Amygdala (tissue), 56 donors: Measurements from ENCODE around the gene EEF1G.

ENCODE experiments used
- DNase-seq, 56 donors: peaks; one replicate each; lab custom pipeline; 2025; lab: John Stamatoyannopoulos, UW

Gene EEF1G

DNA sequence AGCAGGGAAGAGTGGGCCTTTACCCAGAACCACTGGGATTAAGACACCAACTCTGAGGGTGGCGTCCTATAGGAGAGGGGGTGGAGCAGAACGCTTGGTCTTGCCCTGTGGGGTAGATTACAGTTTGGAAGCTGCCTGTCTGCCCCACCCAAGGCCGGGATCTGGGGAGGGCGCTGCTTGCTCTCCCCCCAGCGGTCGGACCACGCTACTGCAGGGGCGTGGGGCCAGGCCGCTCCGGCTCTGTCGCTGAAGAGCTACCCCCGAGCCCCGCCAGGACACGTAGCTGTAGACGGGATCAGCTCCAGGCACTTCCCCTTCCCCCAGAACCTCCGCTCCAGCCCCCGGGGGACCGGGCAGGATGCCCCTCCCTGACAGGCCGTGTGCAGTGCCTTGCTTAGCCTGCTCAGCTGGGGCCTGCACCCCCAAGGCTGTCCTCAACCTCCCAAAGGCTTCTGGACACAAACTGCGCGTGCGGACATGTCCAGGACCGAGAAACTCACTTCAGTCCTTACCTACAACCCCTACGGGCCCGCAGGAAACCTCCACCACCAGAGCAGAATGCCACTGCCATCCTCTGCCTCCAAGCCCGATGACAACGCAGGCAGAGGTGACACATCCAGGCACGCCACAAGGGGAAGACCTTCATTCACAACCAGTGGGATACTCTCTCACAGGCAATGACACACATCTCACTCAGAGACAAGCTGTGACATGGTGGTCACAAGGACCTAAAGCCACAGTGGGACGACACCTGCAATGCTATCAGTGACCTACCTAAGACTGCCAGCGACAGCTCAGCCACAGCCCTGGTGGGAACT is 30.7 kb downstream of the EEF1G start:
- DNase-seq, result peak in 41 of 56 donors; percentile 20 to 75 (median 48)

DNA sequence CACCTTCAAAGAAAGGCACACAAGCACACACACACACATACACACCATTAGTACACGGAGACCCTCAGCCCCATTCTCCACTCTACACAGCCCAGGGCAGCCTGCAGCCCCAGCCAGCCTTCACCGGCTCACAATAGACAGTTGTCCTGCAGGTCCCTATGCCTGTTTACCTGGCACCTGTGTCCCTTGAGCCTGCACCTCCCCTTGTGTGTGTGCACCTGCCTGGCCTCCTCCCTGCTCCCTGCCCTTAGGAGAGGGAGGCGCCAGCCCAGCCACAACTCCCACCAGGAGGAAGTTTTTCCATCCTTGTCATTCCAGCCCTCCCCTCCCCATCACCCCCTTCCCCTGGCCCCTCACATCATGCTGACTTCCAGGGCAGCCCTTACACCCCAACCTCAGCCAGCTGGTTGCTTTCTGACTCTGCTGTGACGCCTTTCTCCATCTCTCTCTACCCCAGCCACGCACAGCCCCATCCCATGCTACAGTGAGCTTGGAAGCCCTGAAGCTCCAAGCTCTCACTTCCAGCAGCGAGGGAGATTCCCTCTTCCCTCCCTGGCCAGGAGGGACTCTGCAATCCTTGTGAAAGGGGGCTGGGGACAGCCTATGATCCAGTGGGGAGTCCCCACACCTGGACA is 31.5 kb downstream of the EEF1G start:
- no peak for DNase-seq

DNA sequence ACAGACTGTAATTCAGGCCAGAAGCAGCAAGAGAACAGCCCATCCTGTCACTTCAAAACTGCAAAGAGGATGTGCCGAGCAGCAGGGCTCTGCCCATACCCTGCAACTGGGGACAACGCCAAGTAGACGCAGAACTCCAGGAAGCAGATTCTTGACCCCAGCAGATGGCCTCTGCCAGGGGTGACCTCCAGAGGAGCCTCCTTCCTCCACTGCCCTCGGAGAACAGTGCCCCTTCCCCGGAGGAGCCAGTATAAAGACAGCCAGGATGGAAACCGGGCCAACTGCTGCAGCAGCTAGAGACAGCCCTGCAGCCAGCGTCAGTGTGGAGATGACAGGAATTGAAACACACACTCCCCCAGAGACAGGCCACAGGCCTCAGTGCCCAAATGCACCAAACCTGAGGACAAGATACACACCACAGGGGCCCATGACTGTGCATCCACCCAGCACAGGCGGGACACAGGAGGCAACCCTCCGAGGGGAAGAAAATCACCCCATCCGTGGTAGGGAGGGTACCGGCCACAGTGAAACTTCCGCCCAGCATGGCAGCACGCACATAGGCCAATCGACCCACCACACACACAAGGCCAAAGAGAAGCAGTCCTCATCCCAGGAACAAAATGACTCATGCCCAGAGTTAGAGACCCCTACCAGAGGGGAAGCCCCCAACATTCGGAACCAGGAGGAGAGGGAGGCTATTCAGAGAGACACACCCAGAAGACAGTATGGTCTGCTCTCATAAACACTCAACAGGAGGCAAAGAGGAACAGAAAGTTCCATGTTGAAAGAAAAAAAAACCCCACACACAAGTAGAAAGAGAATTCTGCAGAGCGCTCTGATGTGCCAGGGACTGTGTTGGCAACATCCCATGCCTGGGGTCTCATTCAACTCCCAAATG is 32.6 kb downstream of the EEF1G start:
- peak in 9 of 56 donors; percentile 7 to 53 (median 24) for DNase-seq

DNA sequence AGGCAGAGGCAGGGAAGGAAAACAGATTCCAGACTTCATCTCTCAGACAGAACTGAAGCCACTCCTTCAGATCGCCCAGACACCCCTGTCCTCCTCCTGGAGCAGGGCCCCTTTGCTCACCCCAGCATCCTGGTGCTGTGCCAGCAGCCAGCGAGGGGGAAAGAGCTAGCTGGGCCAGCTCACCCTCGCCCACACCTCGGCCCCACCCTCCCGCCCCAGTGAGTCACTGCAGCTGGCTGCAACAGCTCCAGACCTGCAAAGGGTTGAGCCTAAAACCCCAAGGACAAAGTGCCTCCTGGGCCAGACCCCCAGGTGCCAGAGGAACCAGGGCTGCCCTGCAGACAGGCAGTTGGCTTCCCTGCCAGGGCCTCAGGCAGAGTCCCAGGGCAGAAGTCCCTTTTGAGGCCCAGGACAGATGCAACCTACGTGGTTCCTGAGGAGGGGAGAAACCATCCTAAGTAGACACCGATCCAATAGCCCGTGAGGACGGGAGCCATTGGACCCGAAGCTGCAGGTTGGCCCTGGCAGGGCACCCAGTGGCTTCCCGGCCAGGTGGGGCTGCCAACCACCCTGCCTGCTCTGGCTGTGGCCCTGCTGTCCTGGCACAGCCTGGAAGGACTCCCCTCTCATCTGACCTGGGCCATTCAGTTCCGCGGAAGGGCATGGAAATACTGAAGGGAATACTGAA is 34.3 kb downstream of the EEF1G start:
- peak in 1 of 56 donors; percentile 10 for DNase-seq

DNA sequence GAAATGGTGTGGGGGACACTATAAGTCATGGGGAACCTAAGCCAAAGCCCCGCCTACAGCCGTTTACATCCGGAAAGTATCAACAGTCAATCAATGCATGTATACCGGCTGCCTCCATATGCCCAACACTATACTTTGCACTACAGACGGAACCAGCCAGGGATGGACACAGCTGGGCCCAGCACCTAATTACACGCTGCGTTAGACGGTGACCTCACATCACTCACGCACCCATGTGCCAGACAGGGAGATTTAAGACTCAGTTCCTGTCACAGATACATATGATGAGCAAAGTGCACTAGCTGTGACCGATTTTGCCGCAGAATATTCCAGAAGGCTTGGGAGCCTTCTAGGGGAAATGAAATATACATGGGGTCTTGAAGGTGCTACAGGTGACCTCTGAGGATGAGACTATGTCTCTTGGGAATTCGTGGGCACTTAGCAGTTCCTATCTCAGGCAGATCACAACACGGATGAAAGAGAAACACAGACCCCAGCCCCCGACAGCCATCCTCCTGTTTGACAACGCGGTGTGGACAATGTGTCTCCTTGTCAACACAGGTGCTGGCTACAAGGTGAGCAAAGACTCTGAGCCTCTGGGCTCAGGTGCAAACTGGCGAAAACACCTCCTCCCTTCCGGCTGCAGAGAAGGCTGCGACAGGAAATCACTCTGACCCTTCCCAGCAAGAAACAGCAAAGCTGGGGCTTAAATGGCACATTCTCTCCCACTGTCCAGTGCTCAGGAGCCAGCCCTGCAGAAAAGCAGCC is 35.0 kb downstream of the EEF1G start:
- no peak for DNase-seq

DNA sequence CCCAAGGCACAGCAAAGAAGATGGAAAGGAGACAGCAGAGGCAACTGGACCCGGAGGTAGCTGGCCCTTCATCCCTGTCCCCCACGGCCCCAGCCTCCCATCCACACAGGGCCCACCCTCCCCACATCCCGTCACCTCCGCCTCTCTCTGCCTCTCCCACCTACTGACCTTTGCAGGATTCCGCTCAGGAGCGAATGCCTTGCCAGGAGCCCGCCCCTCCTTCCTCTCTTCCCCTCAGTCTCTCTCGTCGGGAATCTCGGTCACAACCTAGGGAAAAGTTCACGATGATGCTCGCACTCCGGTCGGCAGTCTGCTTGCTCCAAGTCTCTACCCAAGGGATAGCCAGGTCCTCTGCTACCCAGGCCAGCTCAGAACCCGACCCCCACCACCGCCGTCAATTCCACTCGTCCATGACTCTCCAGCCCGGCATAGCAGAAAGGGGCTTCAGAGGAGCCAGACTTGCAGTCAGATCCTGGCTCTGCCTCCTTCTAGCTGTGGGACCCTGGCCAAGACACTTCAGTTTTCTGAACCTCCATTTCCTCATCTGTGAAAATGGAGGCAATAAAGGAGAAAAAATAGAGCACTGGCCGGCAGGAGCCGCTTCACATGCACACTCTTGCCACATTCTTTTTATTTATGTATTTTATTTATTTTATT is 37.3 kb downstream of the EEF1G start:
- no peak for DNase-seq

DNA sequence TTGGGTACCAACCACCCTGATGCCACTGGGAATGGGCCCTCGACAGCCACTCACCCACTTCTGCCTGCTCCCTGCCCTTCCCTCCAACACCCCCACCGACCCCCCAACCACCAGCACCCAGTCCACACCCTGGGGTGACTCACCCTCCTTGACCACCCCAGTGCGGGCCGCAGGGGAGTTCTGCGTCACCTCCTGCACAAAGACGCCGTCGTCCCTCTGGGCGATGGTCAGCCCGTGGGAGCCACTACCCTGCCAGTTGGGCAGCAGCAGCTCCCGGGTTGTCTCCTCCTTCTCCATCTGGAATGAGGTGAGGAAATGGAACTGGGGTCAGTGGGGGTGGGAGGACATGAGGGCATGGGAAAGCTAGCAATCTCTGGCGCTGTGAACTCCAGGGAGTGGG is 37.9 kb downstream of the EEF1G start:
- DNase-seq, result no peak

DNA sequence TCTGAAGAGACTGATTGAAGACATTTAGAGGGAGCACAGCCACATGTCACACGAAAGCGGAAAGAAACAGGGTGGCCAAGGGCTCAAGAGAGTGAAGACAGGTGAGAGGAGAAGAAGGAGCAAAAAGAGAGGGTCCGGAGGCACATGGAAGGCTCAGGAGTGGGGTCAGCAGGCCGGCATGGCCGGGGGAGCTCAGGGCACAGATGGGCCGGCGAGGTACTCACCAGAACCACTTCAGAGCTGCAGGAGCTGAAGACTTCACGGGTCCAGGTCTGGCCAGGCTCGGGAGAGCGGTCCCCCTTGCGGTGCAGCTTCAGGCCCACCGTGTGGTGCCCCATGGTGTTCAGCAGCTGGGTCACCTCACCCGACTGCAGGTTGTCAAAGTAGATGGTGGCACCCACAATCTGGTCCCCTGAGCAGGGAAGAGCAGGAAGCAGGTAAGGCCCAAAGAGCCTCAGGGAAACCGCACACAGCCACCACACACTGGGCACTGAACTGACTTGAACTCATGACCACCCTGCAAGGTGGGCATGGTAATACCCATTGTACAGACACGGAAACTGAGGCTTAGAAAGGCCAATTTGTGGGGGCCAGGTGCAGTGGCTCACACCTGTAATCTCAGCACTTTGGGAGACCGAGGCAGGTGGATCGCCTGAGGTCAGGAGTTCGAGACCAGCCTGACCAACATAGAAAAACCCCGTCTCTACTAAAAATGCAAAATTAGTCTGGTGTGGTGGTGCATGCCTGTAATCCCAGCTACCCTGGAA is 38.7 kb downstream of the EEF1G start:
- no peak for DNase-seq

DNA sequence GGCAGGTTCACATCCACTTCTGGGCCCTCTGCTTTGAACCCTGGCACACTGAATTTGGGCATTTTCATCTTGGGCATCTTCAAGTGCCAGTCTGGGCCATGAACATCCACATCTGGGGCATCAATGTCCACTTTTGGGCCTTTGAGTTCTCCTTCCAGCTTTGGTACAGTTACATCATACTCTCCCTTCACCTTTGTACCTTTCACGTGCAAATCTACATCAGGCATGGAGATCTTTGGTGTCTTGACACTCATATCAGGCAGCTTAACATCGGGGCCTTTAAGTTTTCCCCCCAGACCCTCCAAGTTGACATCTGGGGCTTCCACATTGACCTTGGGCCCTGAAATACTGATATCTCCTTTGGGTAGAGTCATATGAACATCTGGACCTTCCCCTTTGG is 41.6 kb downstream of the EEF1G start:
- no peak for DNase-seq

DNA sequence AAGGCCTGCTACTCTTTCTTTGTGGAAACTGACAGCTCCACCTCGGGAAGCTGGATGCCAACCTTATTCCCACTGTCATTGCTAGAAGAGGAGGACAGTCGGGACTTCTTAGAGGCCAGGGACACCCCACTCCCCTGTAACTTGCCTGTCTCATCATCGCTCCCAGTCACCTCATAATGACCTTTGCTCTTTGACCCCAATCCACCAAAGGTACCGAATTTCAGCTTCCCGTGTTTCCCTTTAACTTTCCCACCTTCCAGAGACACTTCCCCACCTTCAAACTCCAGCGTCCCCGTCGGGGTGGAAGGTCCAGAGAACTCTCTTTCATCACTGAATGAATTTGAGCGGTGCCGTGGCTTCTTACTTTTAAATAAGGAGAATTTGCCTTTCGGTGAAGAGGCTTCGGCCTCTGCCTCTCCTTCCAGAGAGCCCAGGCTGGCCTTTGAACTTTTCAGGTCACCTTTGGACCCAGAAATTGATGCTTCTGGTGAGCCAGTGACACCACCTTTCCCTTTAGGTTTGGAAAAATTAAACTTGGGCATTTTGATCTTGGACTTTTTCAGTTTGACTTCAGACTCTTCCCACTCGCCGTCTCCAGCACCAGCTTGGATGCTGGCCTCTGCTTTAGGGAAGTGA is 56.8 kb downstream of the EEF1G start:
- DNase-seq, result no peak

DNA sequence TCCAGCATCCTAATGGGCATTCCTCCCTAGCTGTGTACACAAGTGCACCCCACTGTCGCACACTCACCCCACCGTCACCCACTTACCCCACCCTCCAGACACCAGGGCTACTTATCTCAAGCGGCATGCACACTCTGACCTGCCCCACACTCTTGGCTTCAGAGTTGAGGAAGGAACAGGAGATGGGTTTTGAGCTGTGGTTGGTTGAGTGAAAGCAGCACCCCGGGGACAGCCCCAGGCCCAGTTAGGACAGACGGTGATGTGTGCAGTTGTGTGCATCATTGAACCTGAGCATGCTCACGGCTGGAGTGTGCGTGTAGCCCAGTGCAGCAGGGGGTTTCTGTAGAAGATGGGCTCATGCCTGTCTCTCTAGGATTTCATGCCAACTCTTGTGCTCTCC is 59.5 kb downstream of the EEF1G start:
- DNase-seq, result no peak

DNA sequence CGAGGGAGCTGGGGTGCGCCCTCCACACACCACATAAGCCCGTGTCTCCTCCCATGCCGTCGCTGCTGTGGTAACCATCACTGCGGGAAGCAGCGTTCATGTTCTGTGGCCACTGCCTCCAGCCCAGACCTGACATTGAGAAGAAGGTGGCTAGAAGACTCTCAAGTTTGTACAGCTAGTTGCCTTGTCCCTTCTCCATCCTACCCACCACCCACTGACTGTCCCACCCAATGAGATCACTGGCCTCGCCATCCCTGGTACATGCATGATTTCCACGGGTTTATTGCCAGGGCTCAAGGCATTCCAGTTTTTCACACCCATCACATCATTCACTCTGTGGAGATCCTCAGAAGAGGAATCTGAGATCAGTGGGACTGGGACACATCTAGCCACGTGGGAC is 60.1 kb downstream of the EEF1G start:
- no peak for DNase-seq

DNA sequence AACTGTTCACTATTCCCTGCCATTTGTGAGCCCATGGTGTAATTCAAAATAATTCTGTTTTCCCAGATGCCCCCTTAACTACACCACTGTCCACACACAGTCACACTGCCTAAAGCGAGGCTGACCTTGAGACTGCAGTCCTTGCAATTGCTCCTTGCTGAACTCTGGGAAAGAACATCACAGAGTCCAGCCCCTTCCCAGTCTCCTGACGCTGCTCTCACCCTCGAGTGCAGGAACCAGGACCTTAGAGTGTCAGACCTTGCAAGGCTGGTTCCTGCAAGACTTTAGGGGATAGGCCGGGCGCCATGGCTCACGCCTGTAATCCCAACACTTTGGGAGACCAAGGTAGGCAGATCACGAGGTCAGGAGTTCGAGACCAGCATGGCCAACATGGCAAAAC is 60.7 kb downstream of the EEF1G start:
- DNase-seq, result no peak
